Measurements from ENCODE around the gene PRRC1. TPM values are rescaled to one million over a fixed set of nuclear protein-coding genes. Genes with fewer than 3 reads are reported as not detected.

Gene PRRC1
- polyA plus RNA-seq, 1 donor from 2014 or later, result 36.3 TPM

DNA sequence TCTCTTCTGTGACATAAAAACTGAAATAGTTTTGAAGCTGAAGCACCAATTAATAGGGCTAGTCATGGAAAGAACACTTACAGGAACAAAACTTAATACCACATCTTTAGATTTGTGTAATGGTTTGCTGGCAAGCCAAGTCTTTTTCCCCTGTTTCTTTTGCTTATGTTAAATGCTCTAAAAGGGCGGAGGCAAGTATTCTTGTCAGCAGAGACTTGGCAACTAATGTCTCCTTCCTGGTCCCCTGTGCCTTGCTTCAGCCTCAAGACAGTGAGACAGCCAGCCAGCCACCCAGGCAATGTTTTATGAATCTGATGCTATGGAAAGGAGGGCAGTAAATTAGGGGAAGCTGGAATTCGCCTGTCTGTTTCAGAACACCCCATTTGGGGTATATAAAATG, 45.7 kb downstream of the PRRC1 start:
- Histone ChIP-seq H3K9me2 (ENCODE audit: insufficient read depth, low read length) (no peaks in the 10 kb centered on the region), H3K9me3 (ENCODE audit: low read length) (no peaks in the 10 kb centered on the region), H3F3A (ENCODE audit: insufficient read depth, low read length, poor library complexity, severe bottlenecking) (no peaks in the 10 kb centered on the region), H3K79me2 (replicated peaks; ENCODE audit: insufficient read depth, low read length) (no peaks in the 10 kb centered on the region), H3K36me3 (ENCODE audit: insufficient read depth, low read length) (no peaks in the 10 kb centered on the region), H3K9ac (ENCODE audit: low read length) (no peak overlapping the region), H3K4me2 (ENCODE audit: low read length) (no peak overlapping the region), H4K20me1 (ENCODE audit: insufficient read depth) (no peaks in the 10 kb centered on the region), H2AFZ (ENCODE audit: low read depth, low read length) (no peak overlapping the region), H3K27me3 (ENCODE audit: insufficient read depth, low read depth, low read length) (no peaks in the 10 kb centered on the region), H3K27ac (ENCODE audit: low read length) (no peak overlapping the region), H3K4me3 (ENCODE audit: low read length) (no peak overlapping the region)
- TF ChIP-seq EP300 (conservative IDR thresholded peaks at IDR 0.05; ENCODE audit: poor library complexity, severe bottlenecking), result no peak
- no peak for TF ChIP-seq RAD21 (conservative IDR thresholded peaks at IDR 0.05)
- TF ChIP-seq CTCF (IDR thresholded peaks at IDR 0.05; ENCODE audit: poor library complexity, severe bottlenecking), result no peak
- no peak for TF ChIP-seq EZH2 (IDR thresholded peaks at IDR 0.05; ENCODE audit: borderline replicate concordance, insufficient read depth, low read length, poor library complexity, severe bottlenecking)
- TF ChIP-seq POLR2AphosphoS5 (IDR thresholded peaks at IDR 0.05), result no peak
- TF ChIP-seq MXI1 (conservative IDR thresholded peaks at IDR 0.05; ENCODE audit: poor library complexity, severe bottlenecking), result no peak
- TF ChIP-seq TAF1 (IDR thresholded peaks at IDR 0.05; ENCODE audit: low read depth), result no peak
- TF ChIP-seq, protein P1, sequence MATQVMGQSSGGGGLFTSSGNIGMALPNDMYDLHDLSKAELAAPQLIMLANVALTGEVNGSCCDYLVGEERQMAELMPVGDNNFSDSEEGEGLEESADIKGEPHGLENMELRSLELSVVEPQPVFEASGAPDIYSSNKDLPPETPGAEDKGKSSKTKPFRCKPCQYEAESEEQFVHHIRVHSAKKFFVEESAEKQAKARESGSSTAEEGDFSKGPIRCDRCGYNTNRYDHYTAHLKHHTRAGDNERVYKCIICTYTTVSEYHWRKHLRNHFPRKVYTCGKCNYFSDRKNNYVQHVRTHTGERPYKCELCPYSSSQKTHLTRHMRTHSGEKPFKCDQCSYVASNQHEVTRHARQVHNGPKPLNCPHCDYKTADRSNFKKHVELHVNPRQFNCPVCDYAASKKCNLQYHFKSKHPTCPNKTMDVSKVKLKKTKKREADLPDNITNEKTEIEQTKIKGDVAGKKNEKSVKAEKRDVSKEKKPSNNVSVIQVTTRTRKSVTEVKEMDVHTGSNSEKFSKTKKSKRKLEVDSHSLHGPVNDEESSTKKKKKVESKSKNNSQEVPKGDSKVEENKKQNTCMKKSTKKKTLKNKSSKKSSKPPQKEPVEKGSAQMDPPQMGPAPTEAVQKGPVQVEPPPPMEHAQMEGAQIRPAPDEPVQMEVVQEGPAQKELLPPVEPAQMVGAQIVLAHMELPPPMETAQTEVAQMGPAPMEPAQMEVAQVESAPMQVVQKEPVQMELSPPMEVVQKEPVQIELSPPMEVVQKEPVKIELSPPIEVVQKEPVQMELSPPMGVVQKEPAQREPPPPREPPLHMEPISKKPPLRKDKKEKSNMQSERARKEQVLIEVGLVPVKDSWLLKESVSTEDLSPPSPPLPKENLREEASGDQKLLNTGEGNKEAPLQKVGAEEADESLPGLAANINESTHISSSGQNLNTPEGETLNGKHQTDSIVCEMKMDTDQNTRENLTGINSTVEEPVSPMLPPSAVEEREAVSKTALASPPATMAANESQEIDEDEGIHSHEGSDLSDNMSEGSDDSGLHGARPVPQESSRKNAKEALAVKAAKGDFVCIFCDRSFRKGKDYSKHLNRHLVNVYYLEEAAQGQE (IDR thresholded peaks at IDR 0.05; ENCODE audit: borderline replicate concordance), result no peak
- TF ChIP-seq SMC3 (conservative IDR thresholded peaks at IDR 0.05; ENCODE audit: poor library complexity), result no peak

DNA sequence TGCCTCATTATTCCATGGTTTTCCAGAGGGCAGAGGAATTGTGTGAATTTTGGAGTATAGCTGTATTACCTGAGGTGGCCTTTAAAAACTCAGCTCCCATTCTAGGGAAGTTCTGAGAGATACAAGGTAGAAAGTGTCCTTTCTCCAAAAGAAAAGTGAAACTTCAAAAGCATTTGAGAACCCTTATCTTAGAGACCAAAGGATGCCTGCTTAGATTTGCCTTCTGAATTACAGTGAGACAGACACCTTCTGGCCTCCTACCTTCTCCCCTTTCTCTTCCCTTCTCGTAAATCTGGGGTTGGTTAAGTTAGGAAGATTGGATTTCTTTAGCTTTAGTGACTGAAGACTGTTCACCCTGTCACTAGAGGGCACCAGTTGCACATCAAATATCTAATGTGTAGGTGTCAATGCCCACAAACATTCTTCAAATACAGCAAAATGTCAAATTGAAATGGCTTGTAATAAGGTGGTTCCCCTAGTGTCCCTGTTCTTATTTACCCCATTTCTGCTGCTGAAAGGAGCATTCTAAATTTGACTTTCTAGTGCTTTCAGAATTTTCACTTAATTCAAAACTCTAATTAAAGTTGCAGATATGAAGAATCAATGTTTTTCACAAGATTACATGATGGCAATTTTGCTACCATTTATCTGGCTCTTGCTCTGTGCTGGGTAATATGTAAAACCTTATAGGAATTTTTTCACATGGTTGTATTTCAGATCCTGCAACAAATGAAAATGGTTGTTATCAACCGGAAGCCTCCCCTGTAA, 46.7 kb downstream of the PRRC1 start:
- Histone ChIP-seq H3F3A (ENCODE audit: insufficient read depth, low read length, poor library complexity, severe bottlenecking) (no peaks in the 10 kb centered on the region), H3K9ac (ENCODE audit: low read length) (no peak overlapping the region), H3K4me3 (ENCODE audit: low read length) (no peak overlapping the region), H3K36me3 (ENCODE audit: insufficient read depth, low read length) (no peaks in the 10 kb centered on the region), H3K27ac (ENCODE audit: low read length) (no peak overlapping the region), H3K27me3 (ENCODE audit: insufficient read depth, low read depth, low read length) (no peaks in the 10 kb centered on the region), H3K9me2 (ENCODE audit: insufficient read depth, low read length) (no peaks in the 10 kb centered on the region), H4K20me1 (ENCODE audit: insufficient read depth) (no peaks in the 10 kb centered on the region), H3K79me2 (replicated peaks; ENCODE audit: insufficient read depth, low read length) (no peaks in the 10 kb centered on the region), H2AFZ (ENCODE audit: low read depth, low read length) (no peak overlapping the region), H3K4me2 (ENCODE audit: low read length) (no peak overlapping the region), H3K9me3 (ENCODE audit: low read length) (no peaks in the 10 kb centered on the region)
- TF ChIP-seq CTCF (IDR thresholded peaks at IDR 0.05; ENCODE audit: poor library complexity, severe bottlenecking), result peak; percentile 83
- TF ChIP-seq MXI1 (conservative IDR thresholded peaks at IDR 0.05; ENCODE audit: poor library complexity, severe bottlenecking), result no peak
- TF ChIP-seq SMC3 (conservative IDR thresholded peaks at IDR 0.05; ENCODE audit: poor library complexity), result peak; percentile 81
- TF ChIP-seq, protein P1 (IDR thresholded peaks at IDR 0.05; ENCODE audit: borderline replicate concordance), result no peak
- no peak for TF ChIP-seq EP300 (conservative IDR thresholded peaks at IDR 0.05; ENCODE audit: poor library complexity, severe bottlenecking)
- no peak for TF ChIP-seq TAF1 (IDR thresholded peaks at IDR 0.05; ENCODE audit: low read depth)
- TF ChIP-seq RAD21 (conservative IDR thresholded peaks at IDR 0.05), result peak; percentile 86
- TF ChIP-seq POLR2AphosphoS5 (IDR thresholded peaks at IDR 0.05), result no peak
- TF ChIP-seq EZH2 (IDR thresholded peaks at IDR 0.05; ENCODE audit: borderline replicate concordance, insufficient read depth, low read length, poor library complexity, severe bottlenecking), result no peak
